Ovary (tissue), 3 donors: ENCODE data around the gene TMEM169.

Source experiments
- EP300 ChIP-seq: sonication (generic); formaldehyde crosslinking; IDR thresholded peaks from one replicate; pipeline ENCODE4 v1.6.1; 2017; ENCODE audit warnings: antibody characterized with exemption
- POLR2A ChIP-seq: fragments of 450-650 bp; IDR thresholded peaks from one replicate; pipeline ENCODE4 v1.6.1; 2017; ENCODE audit warnings: antibody characterized with exemption, mild to moderate bottlenecking, moderate library complexity
- TF ChIP-seq, protein P1 (sequence below), 3 donors: fragments of 450-650 bp in 2 of 3; fragments of 200-600 bp in 1 of 3; IDR thresholded peaks; one replicate each; pipeline versions ENCODE4 v1.5.1 to v1.8.0; 2016 to 2022; ENCODE audit warnings: antibody characterized with exemption in 3 of 3, mild to moderate bottlenecking in 1 of 3
- donor health status: DM: no; HTN: no; CAD: no.

DNA sequence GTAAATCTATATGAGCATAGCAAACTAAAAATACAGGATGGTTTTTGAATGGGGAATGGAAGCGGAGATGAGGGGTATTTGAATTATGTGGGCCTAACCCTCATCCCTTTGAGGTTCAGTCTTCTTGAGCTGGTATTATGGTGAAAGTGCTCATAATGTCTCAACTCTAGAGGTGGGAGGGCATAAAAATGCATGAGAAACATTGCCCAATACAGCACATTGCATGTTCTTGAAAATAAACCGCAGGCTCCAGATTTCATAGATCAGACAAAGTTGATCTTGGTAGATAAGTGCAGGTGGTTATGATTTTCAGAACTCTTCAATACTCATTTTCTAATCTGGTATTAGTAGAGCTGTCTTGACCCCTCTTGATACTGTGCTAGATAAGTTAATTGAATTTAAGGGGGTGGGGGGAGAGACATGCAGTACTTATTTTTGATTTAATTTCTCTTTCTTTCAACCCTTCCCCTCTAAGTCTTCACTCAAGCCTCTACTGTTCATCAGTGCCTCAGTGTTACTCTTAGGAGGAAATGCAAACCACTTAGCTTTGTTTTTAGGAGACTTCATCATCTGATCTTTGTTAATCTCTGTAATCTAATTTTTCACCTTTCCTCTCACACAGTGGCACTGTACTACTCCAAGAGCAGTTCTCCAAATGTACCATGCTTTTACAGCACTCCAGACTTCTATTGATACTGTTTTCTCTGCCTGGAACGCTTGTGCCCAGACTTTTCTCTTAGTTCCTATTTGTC, 49.6 kb downstream of the TMEM169 start:
- no peak for TF ChIP-seq POLR2A
- TF ChIP-seq, protein P1, sequence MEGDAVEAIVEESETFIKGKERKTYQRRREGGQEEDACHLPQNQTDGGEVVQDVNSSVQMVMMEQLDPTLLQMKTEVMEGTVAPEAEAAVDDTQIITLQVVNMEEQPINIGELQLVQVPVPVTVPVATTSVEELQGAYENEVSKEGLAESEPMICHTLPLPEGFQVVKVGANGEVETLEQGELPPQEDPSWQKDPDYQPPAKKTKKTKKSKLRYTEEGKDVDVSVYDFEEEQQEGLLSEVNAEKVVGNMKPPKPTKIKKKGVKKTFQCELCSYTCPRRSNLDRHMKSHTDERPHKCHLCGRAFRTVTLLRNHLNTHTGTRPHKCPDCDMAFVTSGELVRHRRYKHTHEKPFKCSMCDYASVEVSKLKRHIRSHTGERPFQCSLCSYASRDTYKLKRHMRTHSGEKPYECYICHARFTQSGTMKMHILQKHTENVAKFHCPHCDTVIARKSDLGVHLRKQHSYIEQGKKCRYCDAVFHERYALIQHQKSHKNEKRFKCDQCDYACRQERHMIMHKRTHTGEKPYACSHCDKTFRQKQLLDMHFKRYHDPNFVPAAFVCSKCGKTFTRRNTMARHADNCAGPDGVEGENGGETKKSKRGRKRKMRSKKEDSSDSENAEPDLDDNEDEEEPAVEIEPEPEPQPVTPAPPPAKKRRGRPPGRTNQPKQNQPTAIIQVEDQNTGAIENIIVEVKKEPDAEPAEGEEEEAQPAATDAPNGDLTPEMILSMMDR (IDR thresholded peaks at IDR 0.05): no peak
- no peak for TF ChIP-seq EP300
